Fibroblast of mammary gland (primary cell): ENCODE measurements around the gene BST2.
A peak's percentile ranks its signal among the peaks of the same experiment; 100 is the strongest.

Experiments
- DNase-seq: peaks from one replicate; pipeline ENCODE4 v3.0.0-alpha.2; 2010; ENCODE audit warnings: low read depth
- H3K4me3 ChIP-seq: 2 replicates; pipeline ENCODE4 v1.5.1; 2011; ENCODE audit warnings: low read depth, mild to moderate bottlenecking, low read length, moderate library complexity; ENCODE audit not compliant: control insufficient read depth
- TF ChIP-seq, protein P1 (sequence below): conservative IDR thresholded peaks from 2 replicates; pipeline ENCODE4 v1.5.1; 2011; ENCODE audit warnings: low read depth, low read length, inconsistent platforms; ENCODE audit not compliant: control insufficient read depth, insufficient read depth

Gene BST2

DNA sequence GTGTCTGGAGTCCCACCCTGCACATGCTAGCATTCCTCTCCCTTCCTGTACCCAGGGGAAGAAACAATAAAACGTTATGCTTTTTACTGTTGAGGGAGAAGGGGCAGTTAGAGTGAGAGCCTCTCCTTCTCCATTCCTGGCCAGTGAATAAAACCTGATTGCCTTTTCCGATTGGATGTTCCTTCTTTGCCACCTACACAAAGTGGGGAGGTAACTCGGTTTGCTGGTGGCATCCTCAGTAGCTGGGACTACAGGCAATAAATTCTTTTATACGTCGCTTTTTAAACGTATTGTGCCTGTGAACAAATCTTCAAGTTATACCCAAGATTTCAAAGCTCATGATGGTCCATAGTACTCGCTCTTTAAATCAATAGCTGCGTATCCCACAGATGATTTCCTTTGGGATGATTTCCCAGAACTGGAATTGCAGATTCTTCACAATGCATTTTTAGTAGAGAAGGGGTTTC is 13.8 kb upstream of the BST2 start:
- DNase-seq = no peak
- H3K4me3 ChIP-seq = peak overlapping the region; percentile 63
- TF ChIP-seq, protein P1, sequence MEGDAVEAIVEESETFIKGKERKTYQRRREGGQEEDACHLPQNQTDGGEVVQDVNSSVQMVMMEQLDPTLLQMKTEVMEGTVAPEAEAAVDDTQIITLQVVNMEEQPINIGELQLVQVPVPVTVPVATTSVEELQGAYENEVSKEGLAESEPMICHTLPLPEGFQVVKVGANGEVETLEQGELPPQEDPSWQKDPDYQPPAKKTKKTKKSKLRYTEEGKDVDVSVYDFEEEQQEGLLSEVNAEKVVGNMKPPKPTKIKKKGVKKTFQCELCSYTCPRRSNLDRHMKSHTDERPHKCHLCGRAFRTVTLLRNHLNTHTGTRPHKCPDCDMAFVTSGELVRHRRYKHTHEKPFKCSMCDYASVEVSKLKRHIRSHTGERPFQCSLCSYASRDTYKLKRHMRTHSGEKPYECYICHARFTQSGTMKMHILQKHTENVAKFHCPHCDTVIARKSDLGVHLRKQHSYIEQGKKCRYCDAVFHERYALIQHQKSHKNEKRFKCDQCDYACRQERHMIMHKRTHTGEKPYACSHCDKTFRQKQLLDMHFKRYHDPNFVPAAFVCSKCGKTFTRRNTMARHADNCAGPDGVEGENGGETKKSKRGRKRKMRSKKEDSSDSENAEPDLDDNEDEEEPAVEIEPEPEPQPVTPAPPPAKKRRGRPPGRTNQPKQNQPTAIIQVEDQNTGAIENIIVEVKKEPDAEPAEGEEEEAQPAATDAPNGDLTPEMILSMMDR = no peak

DNA sequence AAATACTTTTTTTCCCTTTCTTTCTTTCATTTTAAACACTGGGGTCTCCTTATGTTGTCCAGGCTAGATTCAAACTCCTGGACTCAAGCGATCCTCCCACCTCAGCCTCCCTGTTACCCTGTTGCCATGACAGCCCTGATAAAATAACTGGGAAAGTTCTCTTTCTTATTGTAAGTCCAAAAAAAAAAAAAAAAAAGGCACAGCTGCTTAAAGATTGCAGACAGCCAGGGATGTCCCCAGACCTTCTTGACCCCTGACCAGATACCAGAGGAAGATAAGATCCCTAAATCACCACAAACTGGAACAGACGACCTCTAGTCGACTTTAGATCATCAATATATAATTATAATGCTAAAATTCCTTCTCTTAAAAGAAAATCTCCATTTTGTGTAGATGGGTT is 13.3 kb upstream of the BST2 start:
- TF ChIP-seq, protein P1 = no peak
- no peak overlapping the region for H3K4me3 ChIP-seq
- no peak for DNase-seq

DNA sequence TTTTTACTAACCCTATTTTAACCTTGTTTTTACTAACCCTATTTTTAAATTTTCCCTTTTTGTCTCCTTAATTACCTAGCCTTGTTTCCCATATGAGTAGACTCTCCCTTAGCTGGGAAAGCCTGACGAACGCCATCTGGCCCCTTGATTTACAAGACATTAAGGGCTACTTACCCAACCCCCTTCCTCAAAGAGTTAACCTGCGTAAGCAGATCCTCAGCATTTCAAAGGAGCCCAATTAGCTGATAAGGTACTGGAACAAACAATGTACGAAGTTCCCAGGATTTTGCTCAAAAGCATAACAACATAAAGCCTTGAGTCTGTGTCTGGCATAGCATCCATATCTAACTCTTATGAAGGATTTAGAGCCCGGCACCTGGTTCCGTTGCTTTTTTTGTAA is 9.7 kb upstream of the BST2 start:
- no peak for DNase-seq
- TF ChIP-seq, protein P1 = no peak
- H3K4me3 ChIP-seq = no peak overlapping the region

DNA sequence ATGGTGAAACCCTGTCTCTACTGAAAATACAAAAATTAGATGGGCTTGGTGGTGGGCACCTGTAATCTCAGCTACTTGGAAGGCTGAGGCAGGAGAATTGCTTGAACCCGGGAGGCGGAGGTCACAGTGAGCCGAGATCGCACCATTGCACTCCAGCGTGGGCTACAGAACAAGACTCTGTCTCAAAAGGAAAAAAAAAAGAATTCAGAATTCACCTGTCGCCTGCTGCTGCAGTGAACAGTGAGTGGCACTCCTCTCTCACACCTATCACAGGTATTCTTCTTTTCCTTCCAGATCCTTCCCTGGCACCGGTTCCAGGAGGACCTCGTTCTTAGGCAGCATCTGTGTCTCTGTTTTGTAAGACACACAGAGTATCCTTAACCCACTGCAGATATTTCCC is 8.7 kb upstream of the BST2 start:
- H3K4me3 ChIP-seq = no peak overlapping the region
- TF ChIP-seq, protein P1 = no peak
- DNase-seq = no peak

DNA sequence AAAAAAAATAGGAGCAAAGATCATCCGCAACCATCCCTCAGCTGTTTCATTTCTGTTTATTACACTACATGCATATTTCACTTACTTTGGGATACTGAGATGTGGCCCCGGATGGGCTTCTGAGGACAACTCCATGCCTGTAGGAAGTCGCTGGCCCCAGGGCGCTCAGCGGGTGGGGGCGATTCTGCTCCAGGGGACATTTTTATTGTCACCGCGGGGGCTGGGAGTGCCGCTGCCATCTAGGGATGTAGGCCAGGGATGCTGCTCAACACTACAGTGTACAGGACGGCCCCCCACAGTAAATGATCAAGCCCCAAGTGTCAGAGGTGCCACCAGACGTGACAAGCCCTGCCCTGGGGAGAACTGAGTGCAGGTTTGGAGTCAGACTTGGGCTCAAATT is 6.4 kb upstream of the BST2 start:
- TF ChIP-seq, protein P1 = no peak
- no peak overlapping the region for H3K4me3 ChIP-seq
- DNase-seq = no peak

DNA sequence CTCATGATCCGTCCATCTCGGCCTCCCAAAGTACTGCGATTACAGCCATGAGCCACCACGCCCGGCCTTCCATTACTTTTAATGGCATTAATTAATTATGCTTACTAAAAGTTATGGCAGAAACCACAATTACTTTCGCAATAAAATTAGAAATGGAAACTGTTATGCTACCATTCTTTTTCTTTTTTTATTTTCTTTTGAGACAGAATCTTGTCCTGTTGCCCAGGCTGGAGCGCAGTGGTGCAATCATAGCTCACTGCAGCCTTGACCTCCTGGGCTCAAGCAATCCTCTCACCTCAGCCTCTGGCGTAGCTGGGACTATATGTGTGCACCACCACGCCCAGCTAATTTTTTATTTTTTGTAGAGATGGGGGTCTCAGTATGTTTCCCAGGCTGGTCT is 4.6 kb upstream of the BST2 start:
- DNase-seq = no peak
- no peak overlapping the region for H3K4me3 ChIP-seq
- TF ChIP-seq, protein P1 = no peak

DNA sequence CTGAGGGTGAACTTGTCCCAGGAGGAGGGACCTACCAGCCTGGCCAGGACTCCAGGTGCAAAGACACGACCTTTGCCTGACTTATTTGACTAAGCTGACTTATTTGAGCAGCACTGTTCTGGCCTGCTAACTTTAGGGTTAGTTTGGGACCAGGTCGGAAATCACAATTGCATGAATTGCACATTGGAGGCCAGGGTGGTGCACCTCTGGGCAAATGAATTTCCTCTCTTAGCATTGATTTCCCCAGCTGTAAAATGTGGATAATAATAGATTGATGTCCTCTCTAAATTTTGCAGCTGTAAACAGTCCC is 1.4 kb upstream of the BST2 start:
- DNase-seq = no peak
- H3K4me3 ChIP-seq = no peak overlapping the region
- TF ChIP-seq, protein P1 = no peak
